CD4-positive, alpha-beta T cell treated with Interleukin-15 for 1 hour (primary cell): ENCODE results near the gene PHF21B.
"Not testable (repeated sequence)": the region's sequence is repeated elsewhere in the genome, so short reads cannot be mapped to it uniquely, and the experiment has no call there.

ENCODE experiments used
- DNase-seq: peaks from one replicate; pipeline ENCODE4 v3.0.0-alpha.2; 2020

PHF21B gene

GRCh38 chr22:45009606-45010531 is at the start of gene PHF21B:
Gene PHF21B, minus strand, starts transcription at chr22:45010005. Its CDS starts 456 bp downstream, at chr22:45009549.
- DNase-seq, result no peak

- DNase-seq, result no peak
Observed at GRCh38 chr22:45059296-45059695, 49.5 kb upstream of the PHF21B start.

- no peak for DNase-seq
Observed at GRCh38 chr22:45058622-45058912, 48.8 kb upstream of the PHF21B start.

- no peak for DNase-seq
Observed at GRCh38 chr22:45055936-45056335, 46.1 kb upstream of the PHF21B start.

GRCh38 chr22:45053571-45053970 is 43.8 kb upstream of the PHF21B start:
- DNase-seq, result no peak

- no peak for DNase-seq
Observed at GRCh38 chr22:45053094-45053493, 43.3 kb upstream of the PHF21B start.

GRCh38 chr22:45052665-45053064 is 42.9 kb upstream of the PHF21B start:
- DNase-seq, result not testable (repeated sequence)

- DNase-seq, result no peak
Observed at GRCh38 chr22:45051946-45052345, 42.1 kb upstream of the PHF21B start.

- no peak for DNase-seq
Observed at GRCh38 chr22:45051419-45051818, 41.6 kb upstream of the PHF21B start.

GRCh38 chr22:45047260-45047659 is 37.5 kb upstream of the PHF21B start:
- DNase-seq, result no peak

GRCh38 chr22:45045208-45045607 is 35.4 kb upstream of the PHF21B start:
- DNase-seq, result no peak

GRCh38 chr22:45042263-45042662 is 32.5 kb upstream of the PHF21B start:
- no peak for DNase-seq

GRCh38 chr22:45039133-45039532 is 29.3 kb upstream of the PHF21B start:
- no peak for DNase-seq

- no peak for DNase-seq
Observed at GRCh38 chr22:45036154-45036553, 26.3 kb upstream of the PHF21B start.

- no peak for DNase-seq
Observed at GRCh38 chr22:45034821-45035220, 25.0 kb upstream of the PHF21B start.

- DNase-seq, result no peak
Observed at GRCh38 chr22:45034156-45034555, 24.4 kb upstream of the PHF21B start.

- DNase-seq, result no peak
Observed at GRCh38 chr22:45033136-45033535, 23.3 kb upstream of the PHF21B start.

GRCh38 chr22:45031629-45032403 is 22.0 kb upstream of the PHF21B start:
- DNase-seq, result no peak

GRCh38 chr22:45029501-45029900 is 19.7 kb upstream of the PHF21B start:
- DNase-seq, result no peak

- no peak for DNase-seq
Observed at GRCh38 chr22:45026511-45026910, 16.7 kb upstream of the PHF21B start.

- DNase-seq, result no peak
Observed at GRCh38 chr22:45023431-45023830, 13.6 kb upstream of the PHF21B start.

- no peak for DNase-seq
Observed at GRCh38 chr22:45019861-45020655, 10.3 kb upstream of the PHF21B start.

GRCh38 chr22:45014654-45015053 is 4.8 kb upstream of the PHF21B start:
- no peak for DNase-seq
